H9 (cell line): Measurements from ENCODE around the gene AANAT. TPM values are rescaled to one million over a fixed set of nuclear protein-coding genes. Genes with fewer than 3 reads are reported as not detected.

Experiments
- DNase-seq: peaks from one replicate; pipeline ENCODE4 v3.0.0-alpha.2; 2017
- H2AFZ ChIP-seq: one replicate; pipeline ENCODE4 v1.6.1; 2013; ENCODE audit warnings: mild to moderate bottlenecking, low read length, control low read depth, moderate library complexity
- H2AK5ac ChIP-seq: 2 replicates; pipeline ENCODE4 v1.6.1; 2013; ENCODE audit warnings: low read length, control low read depth, mixed read lengths; ENCODE audit not compliant: insufficient read length
- H2BK120ac ChIP-seq: one replicate; pipeline ENCODE4 v1.6.1; 2013; ENCODE audit warnings: low read depth, mild to moderate bottlenecking, low read length, control low read depth, inconsistent platforms; ENCODE audit not compliant: poor library complexity, severe bottlenecking
- H2BK12ac ChIP-seq: 2 replicates; pipeline ENCODE4 v1.6.1; 2013; ENCODE audit warnings: low read length, control low read depth, mixed read lengths, low read depth; ENCODE audit not compliant: insufficient read length
- H2BK15ac ChIP-seq: 2 replicates; pipeline ENCODE4 v1.6.1; 2013; ENCODE audit warnings: low read depth, low read length, control low read depth
- H2BK20ac ChIP-seq: one replicate; pipeline ENCODE4 v1.6.1; 2013; ENCODE audit warnings: low read depth, mild to moderate bottlenecking, low read length, control low read depth, inconsistent platforms; ENCODE audit not compliant: poor library complexity, severe bottlenecking
- H2BK5ac ChIP-seq: 2 replicates; pipeline ENCODE4 v1.6.1; 2013; ENCODE audit warnings: low read length, control low read depth, mixed read lengths; ENCODE audit not compliant: insufficient read length
- H3K14ac ChIP-seq: 2 replicates; pipeline ENCODE4 v1.6.1; 2013; ENCODE audit warnings: low read length, control low read depth; ENCODE audit not compliant: insufficient read depth
- H3K18ac ChIP-seq: 2 replicates; pipeline ENCODE4 v1.6.1; 2013; ENCODE audit warnings: low read depth, mild to moderate bottlenecking, mixed read lengths, low read length, control low read depth; ENCODE audit not compliant: insufficient read length
- H3K23ac ChIP-seq: 2 replicates; pipeline ENCODE4 v1.6.1; 2013; ENCODE audit warnings: low read length, control low read depth, mixed read lengths, low read depth; ENCODE audit not compliant: insufficient read length
- H3K23me2 ChIP-seq: 2 replicates; pipeline ENCODE4 v1.6.1; 2013; ENCODE audit warnings: low read depth, mild to moderate bottlenecking, mixed read lengths, low read length, control low read depth; ENCODE audit not compliant: insufficient read length, poor library complexity, severe bottlenecking
- H3K27ac ChIP-seq: 2 replicates; pipeline ENCODE4 v1.5.1; 2013; ENCODE audit warnings: low read length, control low read depth, mixed read lengths, low read depth; ENCODE audit not compliant: insufficient read length
- H3K27me3 ChIP-seq: 2 replicates; pipeline ENCODE4 v1.6.1; 2013; ENCODE audit warnings: low read length, control low read depth, inconsistent platforms; ENCODE audit not compliant: insufficient read depth
- H3K4ac ChIP-seq: 2 replicates; pipeline ENCODE4 v1.6.1; 2013; ENCODE audit warnings: low read depth, mild to moderate bottlenecking, control low read depth, inconsistent platforms, low read length, moderate library complexity
- H3K4me1 ChIP-seq: 2 replicates; pipeline ENCODE4 v1.6.1; 2013; ENCODE audit warnings: low read length, control low read depth, inconsistent platforms; ENCODE audit not compliant: insufficient read depth
- H3K4me2 ChIP-seq: 2 replicates; pipeline ENCODE4 v1.6.1; 2013; ENCODE audit warnings: low read length, control low read depth, mixed read lengths; ENCODE audit not compliant: insufficient read length, insufficient read depth
- H3K56ac ChIP-seq: 2 replicates; pipeline ENCODE4 v1.6.1; 2013; ENCODE audit warnings: low read depth, mild to moderate bottlenecking, mixed read lengths, low read length, control low read depth; ENCODE audit not compliant: insufficient read length
- H3K79me1 ChIP-seq: 2 replicates; pipeline ENCODE4 v1.6.1; 2013; ENCODE audit warnings: low read depth, mild to moderate bottlenecking, moderate library complexity, low read length, control low read depth, inconsistent platforms; ENCODE audit not compliant: insufficient read depth, poor library complexity, severe bottlenecking
- H3K79me2 ChIP-seq: 2 replicates; pipeline ENCODE4 v1.6.1; 2013; ENCODE audit warnings: low read length, control low read depth, inconsistent platforms; ENCODE audit not compliant: insufficient read depth
- H3K9ac ChIP-seq: 2 replicates; pipeline ENCODE4 v1.6.1; 2013; ENCODE audit warnings: low read length, control low read depth, mixed read lengths; ENCODE audit not compliant: insufficient read length; ENCODE audit errors: extremely low read depth
- H3K9me3 ChIP-seq: one replicate; pipeline ENCODE4 v1.6.1; 2013; ENCODE audit warnings: low read depth, low read length, inconsistent platforms; ENCODE audit not compliant: control insufficient read depth
- H3T11ph ChIP-seq: one replicate; pipeline ENCODE4 v1.6.1; 2013; ENCODE audit warnings: mild to moderate bottlenecking, low read length, control low read depth, inconsistent platforms
- H4K20me1 ChIP-seq: one replicate; pipeline ENCODE4 v1.6.1; 2013; ENCODE audit not compliant: control insufficient read depth, insufficient read length, insufficient read depth
- H4K5ac ChIP-seq: 2 replicates; pipeline ENCODE4 v1.6.1; 2013; ENCODE audit warnings: low read depth, mild to moderate bottlenecking, mixed read lengths, low read length, control low read depth; ENCODE audit not compliant: insufficient read length
- H4K8ac ChIP-seq: replicated peaks from 2 replicates; pipeline ENCODE4 v1.6.1; 2013; ENCODE audit warnings: low read length, control low read depth, mixed read lengths, low read depth; ENCODE audit not compliant: insufficient read length
- H4K91ac ChIP-seq: 2 replicates; pipeline ENCODE4 v1.6.1; 2013; ENCODE audit warnings: low read depth, mild to moderate bottlenecking, moderate library complexity, mixed read lengths, low read length, control low read depth; ENCODE audit not compliant: insufficient read length
- H3K27ac Mint-ChIP-seq, 3 experiments: 2 replicates in 2 of 3; 3 replicates in 1 of 3; pipeline ENCODE4 v1.8.0; 2020 to 2021; ENCODE audit warnings: mixed read lengths in 3 of 3, mild to moderate bottlenecking in 1 of 3, moderate library complexity in 1 of 3
- H3K27me3 Mint-ChIP-seq: 2 replicates; pipeline ENCODE4 v1.8.0; 2021; ENCODE audit warnings: low read depth, mild to moderate bottlenecking, moderate library complexity, mixed read lengths
- H3K36me3 Mint-ChIP-seq, 3 experiments: 2 replicates in 2 of 3; 3 replicates in 1 of 3; pipeline ENCODE4 v1.8.0; 2020 to 2021; ENCODE audit warnings: low read depth in 3 of 3, mixed read lengths in 3 of 3; ENCODE audit not compliant: insufficient read depth in 1 of 3
- H3K4me1 Mint-ChIP-seq, 2 experiments: 2 replicates each; pipeline ENCODE4 v1.8.0; 2020; ENCODE audit warnings: mixed read lengths in 2 of 2
- H3K4me3 Mint-ChIP-seq, 2 experiments: 2 replicates in 1 of 2; 3 replicates in 1 of 2; pipeline ENCODE4 v1.8.0; 2020 to 2021; ENCODE audit warnings: mild to moderate bottlenecking in 2 of 2, mixed read lengths in 2 of 2, moderate library complexity in 1 of 2
- H3K9me3 Mint-ChIP-seq, 2 experiments: 2 replicates in 1 of 2; 3 replicates in 1 of 2; pipeline ENCODE4 v1.8.0; 2020; ENCODE audit warnings: mild to moderate bottlenecking in 2 of 2, mixed read lengths in 2 of 2, moderate library complexity in 1 of 2
- WGBS: extraction: QIAGEN DNeasy Blood & Tissue Kit; methylation state at CpG from one replicate; pipeline ENCODE4 v1.1.7; 2013; ENCODE audit warnings: missing lambda C conversion rate, low lambda C conversion rate, mixed read lengths; ENCODE audit not compliant: insufficient read length; ENCODE audit errors: extremely low coverage; 5-methylcytosine and 5-hydroxymethylcytosine counted together
- total RNA-seq: library from RNA; stranded (reverse); gene quantifications from 2 replicates; pipeline ENCODE4 v1.2.1, GENCODE V29; 2021
- TF ChIP-seq, protein P1 (sequence below): fragments of 200-600 bp; sonication (generic); conservative IDR thresholded peaks from 3 replicates; pipeline ENCODE4 v1.8.0; 2021; ENCODE audit warnings: antibody characterized with exemption, mild to moderate bottlenecking

The AANAT gene
- total RNA-seq, 1 experiment from 2014 or later: 0.55 TPM

DNA sequence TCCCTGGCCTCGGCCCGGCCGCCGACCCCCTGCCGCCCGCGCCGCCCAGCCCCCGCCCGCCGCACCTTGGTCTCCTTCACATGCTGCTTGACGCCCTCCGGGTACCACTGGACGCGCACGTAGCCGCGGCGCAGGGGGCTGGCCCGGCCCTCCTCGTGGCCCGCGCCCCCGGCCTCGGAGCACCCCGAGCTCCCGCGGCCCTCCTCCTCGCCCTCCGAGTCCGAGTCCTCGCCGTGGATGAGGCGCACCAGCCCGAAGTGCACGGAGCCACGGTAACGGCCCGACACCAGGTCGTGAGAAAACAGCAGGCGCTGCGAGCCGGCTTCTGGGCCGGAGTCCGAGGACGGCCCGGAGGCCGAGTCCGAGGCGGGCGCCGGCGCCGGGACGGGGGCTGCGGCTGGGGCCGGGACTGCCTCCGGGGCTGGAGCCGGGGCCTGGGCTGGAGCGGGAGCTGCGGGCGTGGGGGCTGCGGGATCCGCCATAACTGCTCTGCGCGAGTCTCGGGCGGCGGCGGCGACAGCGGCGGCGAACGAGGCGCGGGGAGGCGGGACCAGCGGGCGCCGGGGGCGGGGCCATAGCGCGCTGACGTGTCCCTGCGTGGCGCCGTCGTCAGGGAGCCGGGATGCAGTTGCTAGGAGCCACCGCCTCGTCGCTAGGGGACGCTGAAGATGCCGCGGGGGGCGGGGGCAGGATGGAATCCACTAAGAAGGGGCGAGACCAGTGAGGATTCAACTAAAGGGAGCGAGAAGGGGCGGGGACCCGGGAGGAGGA is 14.6 kb upstream of the AANAT start, which contains the start of gene UBE2O:
Gene UBE2O, minus strand, starts transcription at position 493 of the 771 bp plus-strand sequence. Its CDS starts 11 bp downstream, at position 482.
- DNase-seq: peak; percentile 99
- Histone ChIP-seq H2BK12ac (no peak within 1 kb of the TSS), H4K8ac (no peak within 1 kb of the TSS), H3K79me2 (peaks cover 37% of the 10 kb centered on the region; the same call in 1 of the 2 replicates), H3K56ac (no peak within 1 kb of the TSS), H4K5ac (no peak within 1 kb of the TSS), H3K18ac (no peak within 1 kb of the TSS), H3K79me1 (no peaks in the 10 kb centered on the region), H2BK15ac (no peak within 1 kb of the TSS), H3K27me3 (no peaks in the 10 kb centered on the region), H4K20me1 (no peaks in the 10 kb centered on the region), H2AFZ (no peak within 1 kb of the TSS), H3K4me2 (peak within 1 kb of the TSS; percentile 74), H3K4me1 (peaks cover 11% of the 10 kb centered on the region; the same call in 1 of the 2 replicates), H3T11ph (no peak within 1 kb of the TSS), H3K9ac (peak within 1 kb of the TSS; percentile 15), H2AK5ac (no peak within 1 kb of the TSS), H3K27ac (no peak within 1 kb of the TSS), H2BK120ac (no peak within 1 kb of the TSS), H3K9me3 (no peaks in the 10 kb centered on the region), H4K91ac (no peak within 1 kb of the TSS), H3K14ac (peak within 1 kb of the TSS; percentile 57; the same call in 1 of the 2 replicates), H2BK5ac (no peak within 1 kb of the TSS), H3K4ac (no peak within 1 kb of the TSS), H3K23ac (no peak within 1 kb of the TSS), H2BK20ac (no peak within 1 kb of the TSS), H3K23me2 (peaks cover 7% of the 10 kb centered on the region)
- TF ChIP-seq, protein P1, sequence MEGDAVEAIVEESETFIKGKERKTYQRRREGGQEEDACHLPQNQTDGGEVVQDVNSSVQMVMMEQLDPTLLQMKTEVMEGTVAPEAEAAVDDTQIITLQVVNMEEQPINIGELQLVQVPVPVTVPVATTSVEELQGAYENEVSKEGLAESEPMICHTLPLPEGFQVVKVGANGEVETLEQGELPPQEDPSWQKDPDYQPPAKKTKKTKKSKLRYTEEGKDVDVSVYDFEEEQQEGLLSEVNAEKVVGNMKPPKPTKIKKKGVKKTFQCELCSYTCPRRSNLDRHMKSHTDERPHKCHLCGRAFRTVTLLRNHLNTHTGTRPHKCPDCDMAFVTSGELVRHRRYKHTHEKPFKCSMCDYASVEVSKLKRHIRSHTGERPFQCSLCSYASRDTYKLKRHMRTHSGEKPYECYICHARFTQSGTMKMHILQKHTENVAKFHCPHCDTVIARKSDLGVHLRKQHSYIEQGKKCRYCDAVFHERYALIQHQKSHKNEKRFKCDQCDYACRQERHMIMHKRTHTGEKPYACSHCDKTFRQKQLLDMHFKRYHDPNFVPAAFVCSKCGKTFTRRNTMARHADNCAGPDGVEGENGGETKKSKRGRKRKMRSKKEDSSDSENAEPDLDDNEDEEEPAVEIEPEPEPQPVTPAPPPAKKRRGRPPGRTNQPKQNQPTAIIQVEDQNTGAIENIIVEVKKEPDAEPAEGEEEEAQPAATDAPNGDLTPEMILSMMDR: peak; percentile 54; the same call in 2 of the 3 replicates
- WGBS: no CpG with 5 or more reads among the region's 101 CpGs
- no peaks in the 10 kb centered on the region for H3K9me3 Mint-ChIP-seq
- H3K27ac Mint-ChIP-seq: peak within 1 kb of the TSS in 2 of 3 experiments; percentile 55 to 79; a peak in 3 of 7 replicates
- no peaks in the 10 kb centered on the region for H3K27me3 Mint-ChIP-seq
- H3K4me1 Mint-ChIP-seq: peaks cover 38% of the 10 kb centered on the region in 2 experiments
- H3K36me3 Mint-ChIP-seq: no peaks in the 10 kb centered on the region
- peak within 1 kb of the TSS; percentile 88 to 95 for H3K4me3 Mint-ChIP-seq
